OCI-LY7 (cell line): ENCODE results near the gene DTWD1. TPM values are rescaled to one million over a fixed set of nuclear protein-coding genes. Genes with fewer than 3 reads are reported as not detected.

Source experiments
- BruUV-seq: library from RNA; stranded (reverse); fragments of 400-500 nt; replicated peaks from 2 replicates; lab custom pipeline; 2021; lab: Mats Ljungman, UMichigan
- CTCF ChIA-PET: fragments of 300-600 bp; sonication (Branson Sonifier 250); formaldehyde crosslinking; loops from one replicate; lab custom pipeline; 2022; ENCODE audit warnings: antibody characterized with exemption; ENCODE audit not compliant: unreplicated experiment; lab: Charles Lee
- POLR2A ChIA-PET: fragments of 300-600 bp; sonication (Branson Sonifier 250); formaldehyde crosslinking; loops from one replicate; lab custom pipeline; 2022; ENCODE audit warnings: antibody characterized with exemption; lab: Charles Lee
- DNase-seq: peaks from one replicate; pipeline ENCODE4 v3.0.0-alpha.2; 2015; ENCODE audit warnings: low spot score
- H2AFZ ChIP-seq: fragments of 200-600 bp; sonication (generic), shearing (Covaris generic); 2 replicates; pipeline ENCODE4 v1.6.1; 2014; ENCODE audit warnings: mild to moderate bottlenecking, antibody characterized with exemption, low read length, moderate library complexity
- H3K27ac ChIP-seq: fragments of 200-600 bp; sonication (generic); 2 replicates; pipeline ENCODE4 v1.5.1; 2014; ENCODE audit warnings: mixed run types, low read depth, mild to moderate bottlenecking, moderate library complexity, low read length, inconsistent platforms; ENCODE audit not compliant: poor library complexity, severe bottlenecking
- H3K36me3 ChIP-seq: fragments of 200-600 bp; sonication (generic); 2 replicates; pipeline ENCODE4 v1.6.1; 2014; ENCODE audit warnings: mild to moderate bottlenecking, antibody characterized with exemption, low read length, moderate library complexity, mixed read lengths; ENCODE audit not compliant: insufficient read depth
- H3K4me1 ChIP-seq: fragments of 200-600 bp; sonication (generic); 2 replicates; pipeline ENCODE4 v1.5.1; 2014; ENCODE audit warnings: mild to moderate bottlenecking, low read length; ENCODE audit not compliant: insufficient read depth, poor library complexity, severe bottlenecking
- H3K4me2 ChIP-seq: fragments of 200-600 bp; sonication (generic); 2 replicates; pipeline ENCODE4 v1.6.1; 2014; ENCODE audit warnings: mild to moderate bottlenecking, low read length
- H3K4me3 ChIP-seq: fragments of 200-600 bp; sonication (generic); 2 replicates; pipeline ENCODE4 v1.5.1; 2014; ENCODE audit warnings: mild to moderate bottlenecking, low read depth, low read length; ENCODE audit not compliant: poor library complexity, severe bottlenecking
- H3K79me2 ChIP-seq: fragments of 200-600 bp; sonication (generic); 2 replicates; pipeline ENCODE4 v1.6.1; 2016; ENCODE audit warnings: low read depth, mild to moderate bottlenecking, low read length, moderate library complexity, mixed read lengths; ENCODE audit not compliant: insufficient read depth
- H3K9me2 ChIP-seq: fragments of 200-600 bp; sonication (generic); 2 replicates; pipeline ENCODE4 v1.6.1; 2016; ENCODE audit warnings: mild to moderate bottlenecking, low read length, mixed read lengths; ENCODE audit not compliant: insufficient read depth
- H3K9me3 ChIP-seq: fragments of 200-600 bp; sonication (generic); 2 replicates; pipeline ENCODE4 v1.6.1; 2014; ENCODE audit warnings: mild to moderate bottlenecking, mixed run types, low read length, mixed read lengths
- H4K20me1 ChIP-seq: fragments of 200-600 bp; sonication (generic); 2 replicates; pipeline ENCODE4 v1.6.1; 2014; ENCODE audit warnings: mild to moderate bottlenecking, antibody characterized with exemption, low read length, moderate library complexity, mixed read lengths; ENCODE audit not compliant: insufficient read depth
- CTCF ChIP-seq: fragments of 200-600 bp; sonication (generic); conservative IDR thresholded peaks from 2 replicates; pipeline ENCODE4 v1.5.1; 2014; ENCODE audit warnings: mild to moderate bottlenecking, antibody characterized with exemption, low read length, moderate library complexity, mixed read lengths
- EZH2phosphoT487 ChIP-seq: fragments of 200-600 bp; sonication (generic); IDR thresholded peaks from 2 replicates; pipeline ENCODE4 v1.6.1; 2018; ENCODE audit warnings: low read depth, borderline replicate concordance, mild to moderate bottlenecking, mixed run types, antibody characterized with exemption, low read length, moderate library complexity, mixed read lengths
- intact Hi-C: fragments of 100-400 bp; cut with micrococcal nuclease; formaldehyde crosslinking; loops from one replicate; pipeline ENCODE4 v1.10.0; 2022; ENCODE audit not compliant: unreplicated experiment
- total RNA-seq, 2 experiments: library from RNA; depleted of rRNA in 1 of 2; stranded (reverse); fragments of >200 nt in 1 of 2; shearing (Covaris generic) in 1 of 2; gene quantifications; 2 replicates each; pipeline ENCODE4 v1.2.3, GENCODE V29; 2014 to 2022

DTWD1 gene
- total RNA-seq, 2 experiments from 2014 or later, result 9.4 to 19.2 TPM

GRCh38 chr15:49692514-49693090 is 71.8 kb downstream of the DTWD1 start:
- Histone ChIP-seq H3K4me2 (no peak overlapping the region), H3K27ac (no peak overlapping the region), H3K9me3 (no peaks in the 10 kb centered on the region), H4K20me1 (no peaks in the 10 kb centered on the region), H3K4me3 (no peak overlapping the region), H3K36me3 (no peaks in the 10 kb centered on the region), H3K4me1 (no peaks in the 10 kb centered on the region), H2AFZ (no peak overlapping the region), H3K79me2 (no peaks in the 10 kb centered on the region), H3K9me2 (no peaks in the 10 kb centered on the region)
- POLR2A ChIA-PET, result interaction anchor here (1.1 kb wide), 1 partner anchor 177 kb away, joined by 3 read pairs; no protein-coding TSS in a partner anchor
- DNase-seq, result no peak
- intact Hi-C loops, result no loop called here
- BruUV-seq, result no TSS peak
- no peak for TF ChIP-seq CTCF
- TF ChIP-seq EZH2phosphoT487, result no peak
- CTCF ChIA-PET, result no interaction called here

- no peak for TF ChIP-seq EZH2phosphoT487
- TF ChIP-seq CTCF, result no peak
- no peak overlapping the region for H2AFZ ChIP-seq
- no peaks in the 10 kb centered on the region for H3K36me3 ChIP-seq
- BruUV-seq, result no TSS peak
- no peaks in the 10 kb centered on the region for H3K79me2 ChIP-seq
- no peak overlapping the region for H3K27ac ChIP-seq
- intact Hi-C loops, result no loop called here
- POLR2A ChIA-PET, result interaction anchor here (1.2 kb wide), 1 partner anchor 61 kb away, joined by 3 read pairs; no protein-coding TSS in a partner anchor
- no peak overlapping the region for H3K4me3 ChIP-seq
- DNase-seq, result no peak
- H3K4me1 ChIP-seq, result no peaks in the 10 kb centered on the region
- CTCF ChIA-PET, result no interaction called here
- H3K4me2 ChIP-seq, result no peak overlapping the region
- no peaks in the 10 kb centered on the region for H3K9me3 ChIP-seq
- no peaks in the 10 kb centered on the region for H3K9me2 ChIP-seq
- H4K20me1 ChIP-seq, result no peaks in the 10 kb centered on the region
Observed at GRCh38 chr15:49693498-49693897, 72.7 kb downstream of the DTWD1 start.

- no TSS peak for BruUV-seq
- intact Hi-C loops, result no loop called here
- TF ChIP-seq EZH2phosphoT487 (no peak), CTCF (no peak)
- H3K4me3 ChIP-seq, result no peak overlapping the region
- CTCF ChIA-PET, result no interaction called here
- H3K4me1 ChIP-seq, result no peaks in the 10 kb centered on the region
- no peak overlapping the region for H3K4me2 ChIP-seq
- H4K20me1 ChIP-seq, result no peaks in the 10 kb centered on the region
- no peak overlapping the region for H3K27ac ChIP-seq
- H3K36me3 ChIP-seq, result no peaks in the 10 kb centered on the region
- H3K9me2 ChIP-seq, result no peaks in the 10 kb centered on the region
- no peak for DNase-seq
- no peak overlapping the region for H2AFZ ChIP-seq
- H3K9me3 ChIP-seq, result no peaks in the 10 kb centered on the region
- no peaks in the 10 kb centered on the region for H3K79me2 ChIP-seq
- POLR2A ChIA-PET, result no interaction called here
Observed at GRCh38 chr15:49696433-49696832, 75.6 kb downstream of the DTWD1 start.
